GM12892 (cell line): ENCODE data around the gene SPACDR.

Source experiments
- POLR2AphosphoS5 ChIP-seq: IDR thresholded peaks from 2 replicates; pipeline ENCODE4 v1.6.1; 2011; ENCODE audit warnings: low read depth, low read length, control low read depth
- TAF1 ChIP-seq: IDR thresholded peaks from 2 replicates; pipeline ENCODE4 v1.6.1; 2011; ENCODE audit warnings: low read depth, mild to moderate bottlenecking, control low read depth, low read length, borderline replicate concordance

DNA sequence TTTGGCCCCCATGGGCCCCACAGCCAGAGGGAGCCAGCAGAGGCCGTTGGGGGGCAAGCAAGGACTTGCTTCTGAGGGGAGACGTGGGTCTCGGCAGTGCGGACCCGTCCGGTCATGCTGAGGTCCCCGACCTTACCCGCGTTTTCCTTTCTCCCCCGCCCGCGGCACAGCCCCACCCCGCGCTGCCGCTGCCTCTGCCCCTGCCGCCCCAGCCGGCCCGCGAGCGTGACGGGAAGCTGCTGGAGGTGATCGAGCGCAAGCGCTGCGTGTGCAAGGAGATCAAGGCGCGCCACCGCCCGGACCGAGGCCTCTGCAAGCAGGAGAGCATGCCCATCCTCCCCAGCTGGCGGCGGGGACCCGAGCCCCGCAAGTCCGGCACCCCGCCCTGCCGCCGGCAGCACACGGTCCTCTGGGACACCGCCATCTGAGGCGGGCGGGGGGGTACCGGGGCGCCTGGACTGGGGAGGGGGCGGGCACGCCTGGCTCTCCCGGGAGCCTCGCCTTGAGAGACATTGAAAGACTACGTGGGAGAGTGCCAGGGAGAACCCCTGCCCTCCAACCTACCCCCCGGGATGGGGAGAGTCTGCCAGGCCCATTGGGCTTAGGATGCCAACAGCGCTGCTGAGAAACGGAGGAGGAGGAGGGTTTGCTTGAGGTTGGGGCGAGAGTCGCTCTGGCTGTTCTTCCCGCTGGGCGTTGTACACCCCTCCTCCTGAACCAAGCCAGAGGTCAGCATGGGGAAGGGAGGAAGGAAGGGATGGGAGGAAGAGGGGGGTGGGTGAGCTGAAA, 29.6 kb upstream of the SPACDR start:
- TF ChIP-seq TAF1 (no peak), POLR2AphosphoS5 (no peak)
